ENCODE results near the gene UTY. TPM values are rescaled to one million over a fixed set of nuclear protein-coding genes. Genes with fewer than 3 reads are reported as not detected.

Gene UTY
- total and polyA plus RNA-seq, 9 donors: 0.03 TPM; not detected in 8

- no peak for TF ChIP-seq EP300 (IDR thresholded peaks at IDR 0.05)
- TF ChIP-seq, protein P1, sequence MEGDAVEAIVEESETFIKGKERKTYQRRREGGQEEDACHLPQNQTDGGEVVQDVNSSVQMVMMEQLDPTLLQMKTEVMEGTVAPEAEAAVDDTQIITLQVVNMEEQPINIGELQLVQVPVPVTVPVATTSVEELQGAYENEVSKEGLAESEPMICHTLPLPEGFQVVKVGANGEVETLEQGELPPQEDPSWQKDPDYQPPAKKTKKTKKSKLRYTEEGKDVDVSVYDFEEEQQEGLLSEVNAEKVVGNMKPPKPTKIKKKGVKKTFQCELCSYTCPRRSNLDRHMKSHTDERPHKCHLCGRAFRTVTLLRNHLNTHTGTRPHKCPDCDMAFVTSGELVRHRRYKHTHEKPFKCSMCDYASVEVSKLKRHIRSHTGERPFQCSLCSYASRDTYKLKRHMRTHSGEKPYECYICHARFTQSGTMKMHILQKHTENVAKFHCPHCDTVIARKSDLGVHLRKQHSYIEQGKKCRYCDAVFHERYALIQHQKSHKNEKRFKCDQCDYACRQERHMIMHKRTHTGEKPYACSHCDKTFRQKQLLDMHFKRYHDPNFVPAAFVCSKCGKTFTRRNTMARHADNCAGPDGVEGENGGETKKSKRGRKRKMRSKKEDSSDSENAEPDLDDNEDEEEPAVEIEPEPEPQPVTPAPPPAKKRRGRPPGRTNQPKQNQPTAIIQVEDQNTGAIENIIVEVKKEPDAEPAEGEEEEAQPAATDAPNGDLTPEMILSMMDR (IDR thresholded peaks at IDR 0.05): no peak
- TF ChIP-seq POLR2A (IDR thresholded peaks at IDR 0.05): no peak
- no peaks in the 10 kb centered on the region for H3K27me3 ChIP-seq
- no peak for DNase-seq
- intact Hi-C loops (cut with DNase I): no loop called here
- no peaks in the 10 kb centered on the region for H3K9me3 ChIP-seq
- H3K4me3 ChIP-seq: no peak overlapping the region
- H3K27ac ChIP-seq: no peak overlapping the region
- H3K36me3 ChIP-seq: no peaks in the 10 kb centered on the region
- WGBS, 3 donors: no CpG with 5 or more reads among the region's 5 CpGs
- no peaks in the 10 kb centered on the region for H3K4me1 ChIP-seq (ENCODE audit: insufficient read depth)
Measured at GRCh38 chrY:13339939-13340338, 139.9 kb downstream of the UTY start.

DNA sequence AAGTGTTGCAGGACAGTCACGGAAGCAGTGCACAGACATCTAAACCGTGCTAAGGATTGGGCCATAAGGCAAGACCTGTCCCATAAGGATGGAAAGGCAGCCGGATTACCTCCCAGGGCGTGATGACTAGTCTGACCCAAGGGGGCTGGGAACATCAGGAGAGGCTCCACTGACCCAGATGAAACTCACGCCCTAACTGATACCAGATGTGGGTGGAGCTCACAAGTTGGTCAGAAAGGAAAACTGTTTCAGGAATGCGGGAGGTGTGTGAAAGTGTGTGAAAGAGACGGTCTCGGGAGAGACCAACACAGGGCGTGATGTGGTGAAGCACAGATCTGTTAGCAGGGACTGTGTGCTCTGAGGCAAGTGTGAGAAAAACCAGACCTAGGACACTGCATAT, 140.5 kb downstream of the UTY start:
- no peak for DNase-seq
- intact Hi-C loops (cut with DNase I): no loop called here
- H3K9me3 ChIP-seq: no peaks in the 10 kb centered on the region
- H3K36me3 ChIP-seq: no peaks in the 10 kb centered on the region
- H3K4me1 ChIP-seq (ENCODE audit: insufficient read depth): no peaks in the 10 kb centered on the region
- WGBS, 3 donors: no CpG with 5 or more reads among the region's 9 CpGs
- no peak for TF ChIP-seq POLR2A (IDR thresholded peaks at IDR 0.05)
- TF ChIP-seq, protein P1 (IDR thresholded peaks at IDR 0.05): no peak
- no peak for TF ChIP-seq EP300 (IDR thresholded peaks at IDR 0.05)
- no peaks in the 10 kb centered on the region for H3K27me3 ChIP-seq
- no peak overlapping the region for H3K4me3 ChIP-seq
- H3K27ac ChIP-seq: no peak overlapping the region

DNA sequence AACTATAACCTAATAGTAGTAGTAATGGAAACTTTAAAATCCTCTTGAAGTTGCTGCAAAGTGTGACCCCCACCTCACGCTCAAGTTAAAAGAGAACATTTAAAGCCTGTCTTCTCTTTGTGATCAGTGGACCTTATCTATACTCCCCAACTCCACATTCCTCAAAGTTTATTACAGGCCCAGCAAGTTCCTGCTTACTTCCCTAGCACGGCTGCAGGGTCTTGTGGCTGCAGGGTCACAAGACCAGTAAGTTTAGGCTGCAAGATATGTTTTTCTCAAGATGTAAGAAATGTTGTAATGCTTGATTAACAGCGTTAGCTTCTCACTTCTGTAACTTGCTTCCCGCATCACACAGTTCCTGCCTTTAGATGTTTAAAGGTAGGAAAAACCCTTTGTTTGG, 141.1 kb downstream of the UTY start:
- intact Hi-C loops (cut with DNase I): no loop called here

GRCh38 chrY:13337934-13338333, 141.9 kb downstream of the UTY start:
- TF ChIP-seq EP300 (IDR thresholded peaks at IDR 0.05) (no peak), POLR2A (IDR thresholded peaks at IDR 0.05) (no peak)
- TF ChIP-seq, protein P1 (IDR thresholded peaks at IDR 0.05): no peak
- no peak for DNase-seq
- H3K36me3 ChIP-seq: no peaks in the 10 kb centered on the region
- H3K4me1 ChIP-seq (ENCODE audit: insufficient read depth): no peaks in the 10 kb centered on the region
- H3K9me3 ChIP-seq: no peaks in the 10 kb centered on the region
- intact Hi-C loops (cut with DNase I): no loop called here
- no peak overlapping the region for H3K27ac ChIP-seq
- no peak overlapping the region for H3K4me3 ChIP-seq
- H3K27me3 ChIP-seq: no peaks in the 10 kb centered on the region
- WGBS, 3 donors: no CpG with 5 or more reads among the region's 5 CpGs

More for the DNA sequence above, 141.1 kb downstream of the UTY start:
- no CpG with 5 or more reads among the region's 4 CpGs for WGBS, 3 donors
- H3K4me1 ChIP-seq (ENCODE audit: insufficient read depth): no peaks in the 10 kb centered on the region
- no peaks in the 10 kb centered on the region for H3K27me3 ChIP-seq
- no peaks in the 10 kb centered on the region for H3K9me3 ChIP-seq
- no peak overlapping the region for H3K27ac ChIP-seq
- TF ChIP-seq POLR2A (IDR thresholded peaks at IDR 0.05) (no peak), EP300 (IDR thresholded peaks at IDR 0.05) (no peak)
- TF ChIP-seq, protein P1 (IDR thresholded peaks at IDR 0.05): no peak
- DNase-seq: no peak
- no peaks in the 10 kb centered on the region for H3K36me3 ChIP-seq
- no peak overlapping the region for H3K4me3 ChIP-seq

- TF ChIP-seq EP300 (IDR thresholded peaks at IDR 0.05): no peak
- no peak for TF ChIP-seq POLR2A (IDR thresholded peaks at IDR 0.05)
- TF ChIP-seq, protein P1 (IDR thresholded peaks at IDR 0.05): no peak
- Histone ChIP-seq H3K36me3 (no peaks in the 10 kb centered on the region), H3K9me3 (no peaks in the 10 kb centered on the region), H3K4me3 (no peak overlapping the region), H3K4me1 (ENCODE audit: insufficient read depth) (no peaks in the 10 kb centered on the region), H3K27ac (no peak overlapping the region), H3K27me3 (no peaks in the 10 kb centered on the region)
- WGBS, 3 donors: no CpG with 5 or more reads among the region's 5 CpGs
- no peak for DNase-seq
- intact Hi-C loops (cut with DNase I): no loop called here
Measured at GRCh38 chrY:13333791-13334190, 146.0 kb downstream of the UTY start.
